22Rv1 (cell line): ENCODE measurements around the gene MCM7.
A peak's percentile ranks its signal among the peaks of the same experiment; 100 is the strongest.

Experiments
- CTCF ChIP-seq: fragments of 450-650 bp; IDR thresholded peaks from 2 replicates; pipeline ENCODE4 v1.5.1; 2017; ENCODE audit warnings: mild to moderate bottlenecking
- ZFX ChIP-seq: fragments of 450-650 bp; IDR thresholded peaks from 2 replicates; pipeline ENCODE4 v1.6.1; 2017; ENCODE audit warnings: antibody characterized with exemption, borderline replicate concordance

GRCh38 chr7:100109521-100110163 lies 8.4 kb upstream of the MCM7 start:
- TF ChIP-seq CTCF, result peak; percentile 12; the same call in 1 of the 2 replicates
- TF ChIP-seq ZFX, result no peak
